Frontal cortex (tissue), 4 donors: ENCODE data around the gene FRMD8. TPM values are rescaled to one million over a fixed set of nuclear protein-coding genes. Genes with fewer than 3 reads are reported as not detected.

Experiments
- DNase-seq, 2 donors: peaks; one replicate each; pipeline ENCODE4 v3.0.0; 2012; ENCODE audit warnings: low spot score in 2 of 2
- FAIRE-seq: peaks from 2 replicates; lab custom pipeline; 2012; peaks lifted over from hg19 to GRCh38; lab: Jason Lieb, UNC
- total RNA-seq: library from RNA; depleted of rRNA; stranded (reverse); fragments of >200 nt; gene quantifications from one replicate; pipeline ENCODE4 v1.2.3, GENCODE V29; 2014
- donor health status: control.
- donor health status: control.
- donor health status: control.

FRMD8 gene
- total RNA-seq, 1 donor from 2014 or later = 8.2 TPM

- no peak for FAIRE-seq
- peak in 1 of 2 donors; percentile 62 for DNase-seq
These were observed 3.9 kb downstream of the FRMD8 start for GRCh38 chr11:65390099-65390941.

DNA sequence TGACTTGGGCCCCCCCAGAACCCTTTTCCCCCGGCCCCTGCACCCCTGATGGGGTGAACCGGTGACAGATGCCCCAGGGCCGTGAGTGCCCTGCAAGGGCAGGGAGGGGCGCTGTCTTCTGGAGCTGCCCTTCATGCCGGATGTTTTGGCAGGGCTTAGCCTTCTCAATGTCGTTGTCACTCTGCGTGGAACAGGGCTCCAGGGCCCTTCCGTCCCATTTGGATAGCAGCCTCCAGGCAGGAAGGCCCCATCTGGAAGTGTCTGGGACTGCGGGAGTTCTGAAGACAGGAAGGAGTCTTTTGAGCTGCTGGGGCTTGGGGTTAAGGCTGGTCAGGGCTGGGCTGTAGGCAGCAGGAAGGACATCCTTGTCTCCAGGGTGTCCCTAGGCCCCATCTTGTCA, 4.6 kb downstream of the FRMD8 start:
- peak in 1 of 2 donors; percentile 51 for DNase-seq

DNA sequence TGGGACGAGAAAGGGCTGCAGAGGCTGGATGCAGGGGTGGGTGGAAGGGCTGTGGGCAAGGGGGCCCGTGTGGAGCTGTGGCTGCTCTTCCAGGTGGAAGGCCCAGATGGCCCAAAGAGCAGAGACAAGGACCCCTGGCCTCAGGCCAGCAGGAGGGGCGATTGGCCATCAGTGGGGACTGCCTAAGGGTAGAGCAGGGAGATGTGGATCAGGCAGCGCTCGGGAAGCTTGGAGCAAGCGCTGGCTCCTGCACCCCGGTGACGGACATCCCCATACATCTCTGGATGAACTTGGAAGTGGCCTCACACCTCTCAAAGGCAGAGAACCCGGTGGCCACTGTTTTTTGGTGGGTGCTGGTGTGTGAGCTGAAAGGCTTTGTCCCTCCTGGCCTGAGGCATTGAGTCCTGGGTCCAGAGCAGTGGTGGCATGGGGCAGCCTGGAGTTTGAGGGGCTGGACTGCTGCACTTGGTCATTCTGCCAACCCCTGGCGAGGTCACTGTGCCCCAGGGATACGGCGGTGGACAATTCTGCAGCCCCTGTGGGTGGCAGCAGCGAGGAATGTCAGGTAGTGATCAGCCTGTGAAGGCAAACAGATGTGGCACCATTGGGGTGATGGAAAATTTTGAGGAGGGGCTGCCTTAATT, 5.9 kb downstream of the FRMD8 start:
- FAIRE-seq = no peak
- DNase-seq = no peak

More for the DNA sequence above, 4.6 kb downstream of the FRMD8 start:
- FAIRE-seq = no peak

DNA sequence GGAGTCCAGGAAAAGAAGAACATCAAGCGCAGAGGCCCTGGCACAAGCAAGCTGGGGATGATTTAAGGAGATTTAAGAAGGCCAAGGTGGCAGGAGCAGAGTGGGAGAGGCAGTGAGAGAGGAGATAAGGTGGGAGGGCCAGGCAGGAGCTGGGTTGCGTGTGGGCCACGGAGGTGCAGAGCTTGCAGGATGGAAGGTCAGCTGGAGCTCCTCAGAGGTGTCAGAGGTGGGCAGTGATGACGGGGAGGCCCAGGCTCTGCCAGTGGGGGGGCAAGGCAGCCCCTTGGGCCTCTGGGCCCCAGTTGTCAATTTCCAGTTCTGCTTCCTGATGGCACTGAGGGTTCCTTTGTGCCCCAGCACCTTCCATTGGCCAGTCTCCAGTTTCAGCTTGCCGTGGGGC, 6.5 kb downstream of the FRMD8 start:
- no peak for FAIRE-seq
- peak in 1 of 2 donors; percentile 6 for DNase-seq

DNA sequence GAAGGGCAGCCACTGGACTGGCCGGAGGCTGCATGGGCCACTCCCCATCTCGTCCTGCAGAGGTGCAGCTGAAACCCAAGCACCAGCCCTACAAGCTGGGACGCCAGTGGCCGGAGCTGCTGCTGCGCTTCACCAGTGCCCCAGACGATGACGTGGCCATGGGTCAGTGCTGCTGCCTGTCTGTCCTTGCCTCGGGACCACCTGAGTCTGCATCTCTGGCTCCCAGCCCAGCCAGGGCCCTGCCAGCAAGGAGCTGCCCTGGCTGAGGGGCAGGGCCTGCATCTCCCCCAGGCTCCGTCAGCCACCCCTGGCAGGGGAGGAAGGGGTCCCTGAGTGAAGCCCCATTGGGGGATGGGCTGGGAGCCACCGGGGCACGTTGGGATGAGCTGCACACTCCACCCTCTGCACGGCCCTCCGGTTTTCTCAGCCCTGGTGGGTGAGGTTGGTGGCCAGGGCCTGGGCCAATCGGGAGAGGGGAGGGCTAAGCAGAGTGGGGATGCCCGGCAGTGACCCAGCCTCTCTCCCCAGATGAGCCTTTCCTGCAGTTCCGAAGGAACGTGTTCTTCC, 7.2 kb downstream of the FRMD8 start:
- DNase-seq (peak in 1 of 2 donors; percentile 8), FAIRE-seq (no peak)

DNA sequence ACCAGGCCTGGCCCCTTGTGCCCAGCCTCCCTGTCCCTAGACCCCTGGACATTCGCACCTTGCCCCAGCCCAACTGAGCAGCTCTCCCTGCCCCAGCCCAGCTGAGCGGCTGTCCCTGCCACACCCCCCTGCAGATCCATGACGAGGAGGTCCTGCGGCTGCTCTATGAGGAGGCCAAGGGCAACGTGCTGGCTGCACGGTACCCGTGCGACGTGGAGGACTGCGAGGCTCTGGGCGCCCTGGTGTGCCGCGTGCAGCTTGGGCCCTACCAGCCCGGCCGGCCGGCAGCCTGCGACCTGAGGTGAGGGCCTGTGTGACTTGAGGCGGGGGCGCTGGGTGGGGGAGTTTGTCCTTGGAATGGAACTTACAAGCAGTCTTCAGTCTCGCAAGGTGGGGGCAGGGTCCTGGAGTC, 7.7 kb downstream of the FRMD8 start:
- no peak for FAIRE-seq
- no peak for DNase-seq

DNA sequence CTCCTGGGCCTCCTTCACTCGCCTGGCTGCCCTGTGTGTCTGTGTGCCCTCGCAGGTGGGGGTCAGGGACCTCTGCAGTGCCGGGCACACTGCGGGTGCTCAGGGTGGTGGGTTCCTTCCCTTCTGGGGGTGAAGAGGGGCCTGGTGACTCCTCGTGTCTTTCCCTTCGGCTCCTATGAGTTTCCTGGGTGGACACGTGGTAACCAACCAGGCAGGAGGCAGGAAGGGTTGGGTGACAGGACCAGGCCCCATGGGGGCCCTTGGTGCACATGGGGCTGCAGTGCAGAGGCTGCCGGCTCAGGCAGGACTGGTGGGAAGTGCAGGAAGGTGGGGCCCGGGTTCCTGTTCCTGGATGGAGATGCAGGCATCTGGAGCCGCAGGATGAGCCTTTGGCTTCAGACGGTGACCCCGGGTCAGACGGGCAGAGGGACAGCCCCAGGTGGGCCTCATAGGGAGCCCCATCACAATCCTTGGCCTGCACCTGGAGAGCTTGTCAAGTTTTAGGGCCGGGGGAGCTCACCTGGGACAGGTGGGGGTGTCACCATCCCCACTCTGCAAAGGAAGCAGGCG, 9.6 kb downstream of the FRMD8 start:
- FAIRE-seq (no peak), DNase-seq (peak in 1 of 2 donors; percentile 9)

DNA sequence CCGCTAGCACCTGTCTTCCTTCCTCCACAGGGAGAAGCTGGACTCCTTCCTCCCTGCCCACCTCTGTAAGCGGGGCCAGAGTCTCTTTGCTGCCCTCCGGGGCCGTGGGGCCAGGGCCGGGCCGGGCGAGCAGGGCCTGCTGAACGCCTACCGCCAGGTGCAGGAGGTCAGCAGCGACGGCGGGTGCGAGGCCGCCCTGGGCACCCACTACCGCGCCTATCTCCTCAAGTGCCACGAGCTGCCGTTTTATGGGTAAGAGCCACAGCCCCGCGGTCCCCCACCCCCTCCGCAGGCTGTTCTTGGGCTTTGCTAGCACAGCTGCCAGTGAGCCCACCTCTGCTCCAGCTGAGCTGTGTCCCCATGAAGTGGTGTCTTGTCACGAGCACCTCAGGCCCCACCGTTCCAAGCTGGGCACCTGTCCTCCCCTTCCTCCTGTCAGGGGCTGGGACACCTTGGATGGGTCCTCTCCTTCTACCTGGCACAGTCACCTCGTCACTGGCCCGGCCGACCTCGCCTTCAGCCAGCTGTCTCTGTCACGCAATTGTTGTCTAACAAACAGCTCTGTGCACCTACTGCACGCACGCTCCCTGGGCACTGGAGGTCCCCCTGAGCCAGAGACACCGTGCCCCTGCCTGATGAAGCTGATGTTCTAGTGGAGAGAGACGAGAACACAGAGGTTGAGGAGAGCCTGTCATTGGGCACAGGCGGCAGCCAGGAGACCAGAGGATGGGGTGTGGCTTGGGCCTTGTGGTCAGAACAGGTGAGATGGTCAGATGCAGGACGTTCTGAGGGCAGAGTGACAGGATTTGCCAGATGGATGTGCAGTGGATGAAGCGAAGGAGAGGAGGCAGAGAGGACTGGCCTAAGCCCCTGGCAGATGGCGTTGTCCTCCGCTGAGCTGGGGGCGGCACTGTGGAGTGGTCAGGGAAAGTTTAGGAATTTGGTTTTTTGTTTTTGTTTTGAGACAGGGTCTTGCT, 10.6 kb downstream of the FRMD8 start:
- FAIRE-seq (no peak), DNase-seq (peak in 1 of 2 donors; percentile 5)

DNA sequence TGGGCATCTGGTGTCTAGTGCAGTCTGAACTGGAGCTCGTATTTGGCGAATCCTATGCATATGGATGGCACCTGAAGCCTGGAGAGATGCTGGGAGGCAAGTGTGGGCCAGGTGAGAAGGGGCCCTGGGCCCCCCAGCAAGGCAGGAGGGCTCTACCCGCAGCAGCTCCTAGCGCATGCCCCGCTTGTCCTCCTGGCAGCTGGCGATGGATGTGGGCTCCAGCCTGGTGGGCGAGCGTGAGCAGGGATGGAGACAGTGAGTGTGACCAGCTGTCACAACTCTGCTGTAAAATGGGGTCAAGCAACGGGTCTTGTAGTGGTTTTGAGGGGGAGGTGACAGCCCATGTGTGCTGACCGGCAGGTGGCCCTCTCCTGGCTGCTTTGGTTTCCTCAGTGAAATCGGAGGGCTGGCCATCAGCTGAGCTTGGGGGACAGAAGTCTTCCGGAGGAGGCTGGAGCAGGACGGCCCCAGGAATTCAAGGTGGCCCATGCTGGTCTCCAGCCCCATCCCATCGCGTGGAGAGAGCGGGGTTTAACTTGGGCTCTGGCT, 12.0 kb downstream of the FRMD8 start:
- FAIRE-seq (no peak), DNase-seq (peak in 1 of 2 donors; percentile 22)

- DNase-seq (no peak), FAIRE-seq (no peak)
These were observed 12.8 kb downstream of the FRMD8 start for GRCh38 chr11:65399249-65399648.

GRCh38 chr11:65399845-65400244, 13.4 kb downstream of the FRMD8 start:
- no peak for DNase-seq
- no peak for FAIRE-seq

GRCh38 chr11:65400307-65401072, 14.1 kb downstream of the FRMD8 start:
- DNase-seq (no peak), FAIRE-seq (no peak)

DNA sequence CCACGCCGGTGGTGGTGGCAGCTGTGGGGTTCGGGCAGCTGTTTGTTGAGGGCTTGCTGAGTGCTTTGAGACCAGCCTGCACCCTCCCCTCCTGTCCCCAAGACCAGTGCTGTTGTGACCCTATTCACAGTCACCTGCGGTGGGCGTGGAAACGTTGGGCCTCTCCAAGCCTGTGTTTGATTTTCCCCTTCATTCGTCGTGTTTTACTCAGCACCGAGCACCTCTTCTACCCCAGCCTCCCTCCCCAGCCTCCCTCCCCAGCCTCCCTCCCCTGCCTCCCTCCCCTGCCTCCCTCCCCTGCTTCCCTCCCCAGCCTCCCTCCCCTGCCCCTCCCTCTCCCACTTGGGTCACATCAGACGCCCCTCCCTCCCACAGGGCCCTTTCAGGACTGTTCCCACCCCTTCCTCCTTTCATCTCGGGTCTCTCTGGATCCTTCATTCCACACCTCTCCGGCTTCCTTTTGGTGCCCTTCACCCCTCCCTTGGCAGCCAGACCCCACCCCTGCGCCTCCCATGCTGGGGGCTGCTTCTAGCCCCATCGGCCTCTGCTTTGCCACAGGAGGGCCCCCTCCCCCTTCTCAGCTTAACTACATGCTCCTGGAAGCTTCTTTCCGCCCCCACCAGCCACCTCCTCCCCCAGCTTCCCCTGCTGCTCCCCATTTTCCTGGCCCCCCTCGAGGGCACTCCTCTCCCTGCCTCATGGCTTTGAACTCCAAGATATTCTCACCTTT, 14.8 kb downstream of the FRMD8 start:
- no peak for FAIRE-seq

DNA sequence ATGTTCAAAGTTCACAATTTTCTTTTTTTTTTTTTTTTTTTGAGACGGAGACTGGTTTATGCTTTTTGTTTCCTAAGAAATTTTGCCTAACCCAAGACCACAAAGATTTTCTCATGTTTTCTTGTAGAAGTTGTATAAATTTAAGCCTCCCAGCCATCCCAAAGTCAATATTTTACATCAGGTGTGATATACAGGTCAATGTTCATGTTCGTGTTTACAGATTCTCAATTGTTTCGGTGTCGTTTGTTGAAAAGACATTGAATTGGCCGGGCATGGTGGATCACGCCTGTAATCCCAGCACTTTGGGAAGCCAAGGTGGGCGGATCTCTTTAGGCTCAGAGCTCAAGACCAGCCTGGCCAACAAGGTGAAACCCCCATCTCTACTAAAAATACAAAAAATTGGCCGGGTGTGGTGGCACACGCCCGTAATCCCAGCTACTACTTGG, 15.4 kb downstream of the FRMD8 start:
- FAIRE-seq (no peak), DNase-seq (no peak)

More for the DNA sequence above, 14.8 kb downstream of the FRMD8 start:
- DNase-seq = no peak

DNA sequence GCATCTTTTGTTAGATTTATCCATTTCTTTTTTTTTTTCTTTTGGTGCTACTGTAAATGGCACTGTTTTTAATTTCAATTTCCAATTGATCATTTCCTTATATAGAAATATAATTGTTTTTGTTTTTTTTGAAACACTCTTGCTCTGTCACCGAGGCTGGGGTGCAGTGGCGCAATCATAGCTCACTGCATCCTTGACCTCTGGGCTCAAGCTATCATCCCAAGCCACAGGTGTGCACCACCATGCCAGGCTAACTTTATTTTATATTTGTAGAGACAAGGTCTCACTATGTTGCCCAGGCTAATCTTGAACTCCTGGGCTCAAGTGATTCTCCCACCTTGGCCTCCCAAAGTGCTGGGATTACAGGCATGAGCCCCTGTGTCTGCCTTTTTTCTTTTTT, 16.4 kb downstream of the FRMD8 start:
- no peak for FAIRE-seq

GRCh38 chr11:65403607-65404121, 17.2 kb downstream of the FRMD8 start:
- DNase-seq = no peak
- no peak for FAIRE-seq

More for the DNA sequence above, 16.4 kb downstream of the FRMD8 start:
- no peak for DNase-seq

- DNase-seq (no peak), FAIRE-seq (no peak)
These were observed 17.8 kb downstream of the FRMD8 start for GRCh38 chr11:65404210-65404609.
